ENCODE data around the gene PROSER2.
"Not testable (repeated sequence)": the region's sequence is repeated elsewhere in the genome, so short reads cannot be mapped to it uniquely, and the experiment has no call there.

Gene PROSER2

GRCh38 chr10:11886851-11887250, 63.7 kb downstream of the PROSER2 start:
- no peak for DNase-seq

- no peak for DNase-seq
These were observed 64.4 kb downstream of the PROSER2 start for GRCh38 chr10:11887381-11888227.

GRCh38 chr10:11889263-11889662, 66.1 kb downstream of the PROSER2 start:
- DNase-seq = not testable (repeated sequence)

GRCh38 chr10:11891776-11892486, 68.8 kb downstream of the PROSER2 start:
- no peak for DNase-seq

- no peak for DNase-seq
These were observed 70.7 kb downstream of the PROSER2 start for GRCh38 chr10:11893749-11894278.

GRCh38 chr10:11894381-11895107, 71.4 kb downstream of the PROSER2 start:
- DNase-seq = no peak

- DNase-seq = no peak
These were observed 71.9 kb downstream of the PROSER2 start for GRCh38 chr10:11895108-11895466.

- no peak for DNase-seq
These were observed 72.4 kb downstream of the PROSER2 start for GRCh38 chr10:11895598-11895997.

GRCh38 chr10:11896549-11897200, 73.5 kb downstream of the PROSER2 start:
- DNase-seq = no peak

GRCh38 chr10:11898033-11898371, 74.8 kb downstream of the PROSER2 start:
- DNase-seq = no peak

GRCh38 chr10:11898372-11899066, 75.4 kb downstream of the PROSER2 start:
- no peak for DNase-seq

- no peak for DNase-seq
These were observed 76.1 kb downstream of the PROSER2 start for GRCh38 chr10:11899067-11899876.

- no peak for DNase-seq
These were observed 77.8 kb downstream of the PROSER2 start for GRCh38 chr10:11901036-11901301.

- DNase-seq = no peak
These were observed 78.3 kb downstream of the PROSER2 start for GRCh38 chr10:11901454-11901832.

GRCh38 chr10:11901833-11902475, 78.8 kb downstream of the PROSER2 start:
- no peak for DNase-seq

GRCh38 chr10:11902646-11903045, 79.5 kb downstream of the PROSER2 start:
- DNase-seq = no peak

GRCh38 chr10:11906714-11907113, 83.6 kb downstream of the PROSER2 start:
- no peak for DNase-seq

GRCh38 chr10:11907914-11908313, 84.8 kb downstream of the PROSER2 start:
- DNase-seq = no peak

- DNase-seq = no peak
These were observed 85.4 kb downstream of the PROSER2 start for GRCh38 chr10:11908536-11908935.

GRCh38 chr10:11908991-11909390, 85.8 kb downstream of the PROSER2 start:
- no peak for DNase-seq

GRCh38 chr10:11909618-11910017, 86.5 kb downstream of the PROSER2 start:
- no peak for DNase-seq

Measured in CD4-positive, alpha-beta T cell treated with Interferon alpha-2 for 1 hour (primary cell).